Activated T-cell treated with anti-CD3 and anti-CD28 coated beads for 48 hours (primary cell): ENCODE results near the gene CHAD.
A peak's percentile ranks its signal among the peaks of the same experiment; 100 is the strongest.

Experiments used
- DNase-seq: peaks from one replicate; pipeline ENCODE4 v3.0.0-alpha.2; 2020; ENCODE audit warnings: low read depth

The CHAD gene

GRCh38 chr17:50468304-50469207 lies at the start of gene CHAD:
Gene CHAD, minus strand, starts transcription at chr17:50468880. Its CDS starts 67 bp downstream, at chr17:50468813.
- DNase-seq, result no peak

GRCh38 chr17:50517504-50518383 lies 49.1 kb upstream of the CHAD start:
- no peak for DNase-seq

GRCh38 chr17:50517011-50517410 lies 48.3 kb upstream of the CHAD start:
- no peak for DNase-seq

- no peak for DNase-seq
Observed at GRCh38 chr17:50514936-50515702, 46.4 kb upstream of the CHAD start.

- DNase-seq, result no peak
Observed at GRCh38 chr17:50514388-50514787, 45.7 kb upstream of the CHAD start.

GRCh38 chr17:50513495-50513894 lies 44.8 kb upstream of the CHAD start:
- DNase-seq, result no peak

GRCh38 chr17:50511058-50511457 lies 42.4 kb upstream of the CHAD start:
- DNase-seq, result peak; percentile 34

GRCh38 chr17:50508573-50509460 lies 40.1 kb upstream of the CHAD start:
- DNase-seq, result no peak

- peak; percentile 81 for DNase-seq
Observed at GRCh38 chr17:50507871-50508572, 39.3 kb upstream of the CHAD start, which contains the start of gene MYCBPAP. Gene MYCBPAP, plus strand, starts transcription at chr17:50508439. Its CDS starts 236 bp downstream, at chr17:50508675.

- no peak for DNase-seq
Observed at GRCh38 chr17:50506298-50506697, 37.6 kb upstream of the CHAD start.

- no peak for DNase-seq
Observed at GRCh38 chr17:50505591-50506130, 37.0 kb upstream of the CHAD start.

- no peak for DNase-seq
Observed at GRCh38 chr17:50502301-50502990, 33.8 kb upstream of the CHAD start.

- no peak for DNase-seq
Observed at GRCh38 chr17:50501054-50501453, 32.4 kb upstream of the CHAD start.

GRCh38 chr17:50499721-50500120 lies 31.0 kb upstream of the CHAD start:
- DNase-seq, result no peak

- no peak for DNase-seq
Observed at GRCh38 chr17:50499270-50499669, 30.6 kb upstream of the CHAD start.

- DNase-seq, result no peak
Observed at GRCh38 chr17:50498021-50498874, 29.6 kb upstream of the CHAD start.

GRCh38 chr17:50495918-50496317 lies 27.2 kb upstream of the CHAD start:
- DNase-seq, result no peak

GRCh38 chr17:50495217-50495823 lies 26.6 kb upstream of the CHAD start:
- no peak for DNase-seq
